Measurements from ENCODE around the gene GGT1. TPM values are rescaled to one million over a fixed set of nuclear protein-coding genes. Genes with fewer than 3 reads are reported as not detected.
"Not testable (repeated sequence)": the region's sequence is repeated elsewhere in the genome, so short reads cannot be mapped to it uniquely, and the experiment has no call there.

Gene GGT1
- 4.9 TPM for total RNA-seq

- H3K27me3 ChIP-seq; H3K27ac ChIP-seq; DNase-seq (ENCODE audit: extremely low spot score in 2 of 2); H3K4me3 ChIP-seq; intact Hi-C loops (cut with DNase I); H3K36me3 ChIP-seq; H3K9me3 ChIP-seq: not testable (repeated sequence)
- peaks cover 11% of the 10 kb centered on the region for H3K4me1 ChIP-seq
Measured at GRCh38 chr22:24602847-24603769, at the start of gene GGT1. TSS of gene GGT1 (plus strand) at chr22:24603193. CDS start at chr22:24611082, 7,889 bp downstream.

DNA sequence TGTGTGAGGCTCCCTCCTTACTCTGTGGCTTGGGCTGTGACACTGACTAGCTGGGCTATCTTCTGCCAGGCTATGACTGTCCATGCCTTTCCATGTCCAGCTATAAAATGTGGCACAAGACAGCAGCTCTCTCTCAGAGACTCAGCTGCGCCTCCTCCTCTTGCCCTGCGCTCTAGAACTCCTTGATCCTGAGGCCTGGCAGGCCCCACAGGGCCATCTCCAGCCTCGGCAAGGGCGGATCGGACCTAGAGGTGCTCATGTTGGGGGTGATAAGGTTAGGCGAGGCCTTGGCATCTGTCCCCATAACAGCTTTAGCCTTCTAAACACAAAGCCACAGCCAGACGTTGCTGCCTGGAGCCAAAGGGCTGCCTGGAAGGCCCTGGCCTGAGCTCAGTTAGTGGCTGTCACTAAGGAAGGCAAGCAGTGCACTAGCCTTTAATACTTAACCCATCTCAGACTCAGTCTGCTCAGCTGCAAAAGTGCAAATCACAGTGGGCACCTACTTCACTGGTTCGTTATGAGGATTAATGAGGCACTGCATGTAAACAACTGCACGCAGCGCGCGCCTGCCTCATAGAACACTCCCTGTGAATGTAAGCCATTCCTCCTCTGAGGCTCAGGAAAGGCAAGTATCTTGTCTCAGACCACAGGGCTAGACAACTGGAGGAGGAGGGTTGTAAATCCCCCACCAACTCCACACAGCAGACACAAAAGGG is 49.2 kb upstream of the GGT1 start:
- Histone ChIP-seq H3K4me1 (peaks cover 55% of the 10 kb centered on the region), H3K36me3 (peaks cover 0 to 10% of the 10 kb centered on the region in 2 donors), H3K27ac (peak overlapping the region; percentile 73), H3K9me3 (no peaks in the 10 kb centered on the region), H3K27me3 (no peaks in the 10 kb centered on the region), H3K4me3 (peak overlapping the region; percentile 76 to 94)
- intact Hi-C loops (cut with DNase I), result no loop called here
- DNase-seq (ENCODE audit: extremely low spot score in 2 of 2), result no peak
- no peak for TF ChIP-seq POLR2AphosphoS5 (IDR thresholded peaks at IDR 0.05; ENCODE audit: insufficient read depth in 1 of 2, low read depth in 1 of 2)
- TF ChIP-seq POLR2A (IDR thresholded peaks at IDR 0.05), result no peak
- TF ChIP-seq, protein P1, sequence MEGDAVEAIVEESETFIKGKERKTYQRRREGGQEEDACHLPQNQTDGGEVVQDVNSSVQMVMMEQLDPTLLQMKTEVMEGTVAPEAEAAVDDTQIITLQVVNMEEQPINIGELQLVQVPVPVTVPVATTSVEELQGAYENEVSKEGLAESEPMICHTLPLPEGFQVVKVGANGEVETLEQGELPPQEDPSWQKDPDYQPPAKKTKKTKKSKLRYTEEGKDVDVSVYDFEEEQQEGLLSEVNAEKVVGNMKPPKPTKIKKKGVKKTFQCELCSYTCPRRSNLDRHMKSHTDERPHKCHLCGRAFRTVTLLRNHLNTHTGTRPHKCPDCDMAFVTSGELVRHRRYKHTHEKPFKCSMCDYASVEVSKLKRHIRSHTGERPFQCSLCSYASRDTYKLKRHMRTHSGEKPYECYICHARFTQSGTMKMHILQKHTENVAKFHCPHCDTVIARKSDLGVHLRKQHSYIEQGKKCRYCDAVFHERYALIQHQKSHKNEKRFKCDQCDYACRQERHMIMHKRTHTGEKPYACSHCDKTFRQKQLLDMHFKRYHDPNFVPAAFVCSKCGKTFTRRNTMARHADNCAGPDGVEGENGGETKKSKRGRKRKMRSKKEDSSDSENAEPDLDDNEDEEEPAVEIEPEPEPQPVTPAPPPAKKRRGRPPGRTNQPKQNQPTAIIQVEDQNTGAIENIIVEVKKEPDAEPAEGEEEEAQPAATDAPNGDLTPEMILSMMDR (IDR thresholded peaks at IDR 0.05), result no peak

GRCh38 chr22:24554313-24555164 is 48.5 kb upstream of the GGT1 start, which contains the start of gene GUCD1:
TSS of gene GUCD1 (minus strand) at chr22:24555138. CDS start at chr22:24554991, 147 bp downstream.
- intact Hi-C loops (cut with DNase I), result no loop called here
- peaks cover 55% of the 10 kb centered on the region for H3K4me1 ChIP-seq
- no peak for DNase-seq (ENCODE audit: extremely low spot score in 2 of 2)

GRCh38 chr22:24555165-24556039 is 47.6 kb upstream of the GGT1 start, which contains the start of gene SNRPD3:
TSS of gene SNRPD3 (plus strand) at chr22:24555999. CDS start at chr22:24557675, 1,676 bp downstream.
- H3K4me1 ChIP-seq, result peaks cover 55% of the 10 kb centered on the region
- intact Hi-C loops (cut with DNase I), result no loop called here
- no peaks in the 10 kb centered on the region for H3K9me3 ChIP-seq
- H3K36me3 ChIP-seq, result peaks cover 0 to 13% of the 10 kb centered on the region in 2 donors
- peak within 1 kb of the TSS; percentile 99 for H3K27ac ChIP-seq
- peak in 1 of 2 donors; percentile 34 for TF ChIP-seq POLR2A (IDR thresholded peaks at IDR 0.05)
- TF ChIP-seq, protein P1 (IDR thresholded peaks at IDR 0.05), result peak in 1 of 3 experiments; percentile 30
- TF ChIP-seq POLR2AphosphoS5 (IDR thresholded peaks at IDR 0.05; ENCODE audit: insufficient read depth in 1 of 2, low read depth in 1 of 2), result peak; percentile 96 to 97
- no peaks in the 10 kb centered on the region for H3K27me3 ChIP-seq
- DNase-seq (ENCODE audit: extremely low spot score in 2 of 2), result peak in 1 of 2 donors; percentile 99
- H3K4me3 ChIP-seq, result peak within 1 kb of the TSS; percentile 76 to 94

More at GRCh38 chr22:24554313-24555164, 48.5 kb upstream of the GGT1 start, which contains the start of gene GUCD1:
- Histone ChIP-seq H3K36me3 (peaks cover 0 to 11% of the 10 kb centered on the region in 2 donors), H3K27ac (peak within 1 kb of the TSS; percentile 99), H3K27me3 (no peaks in the 10 kb centered on the region), H3K4me3 (peak within 1 kb of the TSS; percentile 76 to 94), H3K9me3 (no peaks in the 10 kb centered on the region)
- peak in 1 of 2 donors; percentile 83 for TF ChIP-seq POLR2A (IDR thresholded peaks at IDR 0.05)
- TF ChIP-seq, protein P1 (IDR thresholded peaks at IDR 0.05), result no peak

All from vagina (tissue), 2 donors.